Posterior vena cava (tissue), 2 donors: ENCODE measurements around the gene NAPSA. TPM values are rescaled to one million over a fixed set of nuclear protein-coding genes. Genes with fewer than 3 reads are reported as not detected.

Experiments used
- DNase-seq: peaks from one replicate; pipeline ENCODE4 v3.0.0-alpha.2; 2020; ENCODE audit warnings: low spot score
- intact Hi-C, 2 donors: fragments of 100-400 bp; cut with DNase I; formaldehyde crosslinking; loops; one replicate each; pipeline versions ENCODE4 v1.14.1 to v1.14.2; 2022 to 2023
- total RNA-seq, 2 donors: library from RNA; stranded (reverse); fragmentation: NEBNext Ultra II Directional; extraction: Animal tissue kit (Norgen Biotek cat#: 25700); gene quantifications; one replicate each; pipeline ENCODE4 v1.2.1, GENCODE V29; 2021
- donor health status: DM: yes; HTN: yes; CAD: no.
- donor health status: DM: yes; HTN: yes; CAD: no.

NAPSA gene
- total RNA-seq, 2 donors from 2014 or later: 0.33 to 0.37 TPM

- DNase-seq: peak; percentile 49
- intact Hi-C loops: no loop called here
Measured at GRCh38 chr19:50309396-50310125, 55.9 kb downstream of the NAPSA start.

- intact Hi-C loops: no loop called here
Measured at GRCh38 chr19:50308991-50309390, 56.4 kb downstream of the NAPSA start.

More at GRCh38 chr19:50308991-50309390, 56.4 kb downstream of the NAPSA start:
- DNase-seq: peak; percentile 44

Other genes with a start within 250 kb of the NAPSA start
- gene IZUMO2, start 202.4 kb downstream of the NAPSA start, total RNA-seq: not detected
- under 1 TPM; 0.60 to 0.62 TPM for gene MYH14, start 162.0 kb downstream of the NAPSA start, total RNA-seq
- under 1 TPM; 0.83 to 0.90 TPM for gene KCNC3, start 36.3 kb downstream of the NAPSA start, total RNA-seq
- 10 to 100 TPM; 65.0 to 82.3 TPM for gene NR1H2, start 10.8 kb upstream of the NAPSA start, total RNA-seq
- gene POLD1, start 18.7 kb upstream of the NAPSA start, total RNA-seq: 10 to 100 TPM; 10.4 to 12.3 TPM
- gene SPIB, start 53.3 kb upstream of the NAPSA start, total RNA-seq: under 1 TPM in 1 of 2 donors, not detected in 1; 0.33 TPM
- gene MYBPC2, start 67.3 kb upstream of the NAPSA start, total RNA-seq: under 1 TPM in 1 of 2 donors, not detected in 1; 0.05 TPM
- gene EMC10, start 110.9 kb upstream of the NAPSA start, total RNA-seq: 10 to 100 TPM; 60.2 to 87.6 TPM
- gene GARIN5A, start 111.2 kb upstream of the NAPSA start, total RNA-seq: not detected
- gene JOSD2, start 145.6 kb upstream of the NAPSA start, total RNA-seq: 10 to 100 TPM; 27.5 to 31.7 TPM
- gene ASPDH, start 148.3 kb upstream of the NAPSA start, total RNA-seq: not detected
- gene LRRC4B, start 202.8 kb upstream of the NAPSA start, total RNA-seq: 10 to 100 TPM; 10.3 to 14.2 TPM